GF-D8 (cell line): ENCODE measurements around the gene HOXB5.

Experiments used
- DNase-seq: peaks from one replicate; lab custom pipeline; 2025; lab: John Stamatoyannopoulos, UW

The HOXB5 gene

GRCh38 chr17:48615963-48616716 is 22.6 kb upstream of the HOXB5 start:
- no peak for DNase-seq

- DNase-seq: no peak
Observed at GRCh38 chr17:48615047-48615962, 21.7 kb upstream of the HOXB5 start, which contains the start of gene HOXB8. Gene HOXB8, minus strand, starts transcription at chr17:48615292. Its CDS starts 588 bp downstream, at chr17:48614704.

- no peak for DNase-seq
Observed at GRCh38 chr17:48613862-48614694, 20.5 kb upstream of the HOXB5 start.

- DNase-seq: no peak
Observed at GRCh38 chr17:48612854-48613691, 19.5 kb upstream of the HOXB5 start.

- DNase-seq: no peak
Observed at GRCh38 chr17:48612456-48612853, 18.9 kb upstream of the HOXB5 start.

- DNase-seq: no peak
Observed at GRCh38 chr17:48611681-48612455, 18.3 kb upstream of the HOXB5 start.

GRCh38 chr17:48611213-48611612 is 17.6 kb upstream of the HOXB5 start:
- no peak for DNase-seq

- no peak for DNase-seq
Observed at GRCh38 chr17:48610282-48611211, 17.0 kb upstream of the HOXB5 start, which contains the start of gene HOXB7. Gene HOXB7, minus strand, starts transcription at chr17:48611017. Its CDS starts 99 bp downstream, at chr17:48610918.

- no peak for DNase-seq
Observed at GRCh38 chr17:48609759-48610281, 16.2 kb upstream of the HOXB5 start.

GRCh38 chr17:48609033-48609432 is 15.5 kb upstream of the HOXB5 start:
- DNase-seq: no peak

GRCh38 chr17:48608494-48608834 is 14.9 kb upstream of the HOXB5 start:
- no peak for DNase-seq

- DNase-seq: no peak
Observed at GRCh38 chr17:48606892-48607614, 13.5 kb upstream of the HOXB5 start.

- DNase-seq: no peak
Observed at GRCh38 chr17:48605991-48606891, 12.7 kb upstream of the HOXB5 start.

GRCh38 chr17:48605409-48605919 is 11.9 kb upstream of the HOXB5 start:
- DNase-seq: no peak

GRCh38 chr17:48604770-48605329 is 11.3 kb upstream of the HOXB5 start, which contains the start of gene HOXB6:
Gene HOXB6, minus strand, starts transcription at chr17:48604986. Its CDS starts 6,836 bp downstream, at chr17:48598150.
- DNase-seq: no peak

- no peak for DNase-seq
Observed at GRCh38 chr17:48603959-48604769, 10.6 kb upstream of the HOXB5 start.
